ENCODE data around the gene THUMPD2. TPM values are rescaled to one million over a fixed set of nuclear protein-coding genes. Genes with fewer than 3 reads are reported as not detected.

THUMPD2 gene
- polyA plus RNA-seq, 1 experiment, result 4.1 TPM

GRCh38 chr2:39733070-39733674, 45.9 kb downstream of the THUMPD2 start:
- CTCF ChIA-PET, result interaction anchor here (0.7 to 1.4 kb wide), 2 partner anchors 99 to 217 kb away, joined by 3 read pairs; no protein-coding TSS in a partner anchor
- DNase-seq (ENCODE audit: low read depth), result peak; percentile 51
- no peaks in the 10 kb centered on the region for H3K27me3 ChIP-seq (ENCODE audit: control insufficient read depth, insufficient read depth, low read length)
- POLR2A ChIA-PET, result no interaction called here
- no peak for TF ChIP-seq CTCF (IDR thresholded peaks at IDR 0.05; ENCODE audit: insufficient read depth, low read depth, low read length)
- H3K36me3 ChIP-seq (ENCODE audit: control insufficient read depth, insufficient read depth, low read length), result no peaks in the 10 kb centered on the region
- H3K4me3 ChIP-seq (ENCODE audit: low read depth, low read length), result no peak overlapping the region

GRCh38 chr2:39732482-39732881, 46.6 kb downstream of the THUMPD2 start:
- ChIA-PET POLR2A (no interaction called here), CTCF (interaction anchor here (0.7 to 4.2 kb wide), 3 partner anchors 100 to 216 kb away, joined by 3 to 29 read pairs (median 3); no protein-coding TSS in a partner anchor)
- no peak for DNase-seq (ENCODE audit: low read depth)
- H3K27me3 ChIP-seq (ENCODE audit: control insufficient read depth, insufficient read depth, low read length), result no peaks in the 10 kb centered on the region
- H3K36me3 ChIP-seq (ENCODE audit: control insufficient read depth, insufficient read depth, low read length), result no peaks in the 10 kb centered on the region
- H3K4me3 ChIP-seq (ENCODE audit: low read depth, low read length), result no peak overlapping the region
- no peak for TF ChIP-seq CTCF (IDR thresholded peaks at IDR 0.05; ENCODE audit: insufficient read depth, low read depth, low read length)

GRCh38 chr2:39731546-39731945, 47.5 kb downstream of the THUMPD2 start:
- Histone ChIP-seq H3K36me3 (ENCODE audit: control insufficient read depth, insufficient read depth, low read length) (no peaks in the 10 kb centered on the region), H3K4me3 (ENCODE audit: low read depth, low read length) (no peak overlapping the region), H3K27me3 (ENCODE audit: control insufficient read depth, insufficient read depth, low read length) (no peaks in the 10 kb centered on the region)
- POLR2A ChIA-PET, result no interaction called here
- no peak for DNase-seq (ENCODE audit: low read depth)
- CTCF ChIA-PET, result interaction anchor here (1.1 to 4.2 kb wide), 7 partner anchors 11 to 355 kb away, joined by 3 to 29 read pairs (median 4); no protein-coding TSS in a partner anchor
- no peak for TF ChIP-seq CTCF (IDR thresholded peaks at IDR 0.05; ENCODE audit: insufficient read depth, low read depth, low read length)

- TF ChIP-seq CTCF (IDR thresholded peaks at IDR 0.05; ENCODE audit: insufficient read depth, low read depth, low read length), result peak; percentile 64
- POLR2A ChIA-PET, result no interaction called here
These were observed 48.3 kb downstream of the THUMPD2 start for GRCh38 chr2:39730685-39731302.

GRCh38 chr2:39730276-39730675, 48.8 kb downstream of the THUMPD2 start:
- POLR2A ChIA-PET, result no interaction called here
- TF ChIP-seq CTCF (IDR thresholded peaks at IDR 0.05; ENCODE audit: insufficient read depth, low read depth, low read length), result no peak
- CTCF ChIA-PET, result interaction anchor here (0.6 to 4.2 kb wide), 17 partner anchors 8 to 354 kb away, joined by 3 to 29 read pairs (median 4); no protein-coding TSS in a partner anchor
- no peak for DNase-seq (ENCODE audit: low read depth)
- H3K27me3 ChIP-seq (ENCODE audit: control insufficient read depth, insufficient read depth, low read length), result no peaks in the 10 kb centered on the region
- no peak overlapping the region for H3K4me3 ChIP-seq (ENCODE audit: low read depth, low read length)
- no peaks in the 10 kb centered on the region for H3K36me3 ChIP-seq (ENCODE audit: control insufficient read depth, insufficient read depth, low read length)

More at GRCh38 chr2:39730685-39731302, 48.3 kb downstream of the THUMPD2 start:
- CTCF ChIA-PET, result interaction anchor here (0.6 to 4.2 kb wide), 17 partner anchors 8 to 354 kb away, joined by 3 to 29 read pairs (median 4); no protein-coding TSS in a partner anchor
- Histone ChIP-seq H3K36me3 (ENCODE audit: control insufficient read depth, insufficient read depth, low read length) (no peaks in the 10 kb centered on the region), H3K4me3 (ENCODE audit: low read depth, low read length) (no peak overlapping the region), H3K27me3 (ENCODE audit: control insufficient read depth, insufficient read depth, low read length) (no peaks in the 10 kb centered on the region)
- no peak for DNase-seq (ENCODE audit: low read depth)

All from BJ (cell line).